A549 (cell line): ENCODE results near the gene C16orf54. TPM values are rescaled to one million over a fixed set of nuclear protein-coding genes. Genes with fewer than 3 reads are reported as not detected.
"Not testable (repeated sequence)": the region's sequence is repeated elsewhere in the genome, so short reads cannot be mapped to it uniquely, and the experiment has no call there.

ENCODE experiments used
- ATAC-seq, 2 experiments: fragments of 200-7000 bp in 1 of 2; fragments of >200 bp in 1 of 2; cut with Nextera tagmentation in 1 of 2; cut with Tn5 transposase in 1 of 2; 3 replicates each; pipeline versions ENCODE4 v1.8.0 to v1.9.1; 2018 to 2020; ENCODE audit warnings: mild to moderate bottlenecking in 1 of 2, moderate library complexity in 1 of 2
- CTCF ChIA-PET: fragments of 300-600 bp; sonication (Branson Sonifier 250); formaldehyde crosslinking; extraction: SDS; loops from one replicate; lab custom pipeline; 2021; ENCODE audit warnings: antibody characterized with exemption, inconsistent platforms; lab: Yijun Ruan, JAX
- POLR2A ChIA-PET: fragments of 350-600 bp; formaldehyde crosslinking; extraction: SDS; loops from one replicate; lab custom pipeline; 2021; ENCODE audit warnings: antibody characterized with exemption, inconsistent platforms; lab: Yijun Ruan, JAX
- DNase-seq, 2 experiments: peaks; one replicate each; pipeline versions ENCODE4 v3.0.0 to v3.0.0-alpha.2; 2011 to 2016; ENCODE audit warnings: low read depth in 1 of 2, low spot score in 1 of 2
- FAIRE-seq: peaks from 2 replicates; lab custom pipeline; 2011; peaks lifted over from hg19 to GRCh38; lab: Jason Lieb, UNC
- H3K27ac ChIP-seq, 2 experiments: fragments of >200 bp; sonication (Bioruptor Twin); formaldehyde crosslinking; 3 replicates each; pipeline ENCODE4 v1.5.1; 2016 to 2017
- H3K4me1 ChIP-seq: fragments of >200 bp; sonication (Bioruptor Twin); formaldehyde crosslinking; 3 replicates; pipeline ENCODE4 v1.6.1; 2016
- H3K4me2 ChIP-seq: fragments of >200 bp; sonication (Bioruptor Twin); formaldehyde crosslinking; 3 replicates; pipeline ENCODE4 v1.6.1; 2016
- H3K4me3 ChIP-seq: fragments of >200 bp; sonication (Bioruptor Twin); formaldehyde crosslinking; 3 replicates; pipeline ENCODE4 v1.5.1; 2016
- H3K9me3 ChIP-seq: fragments of >200 bp; sonication (Bioruptor Twin); formaldehyde crosslinking; 3 replicates; pipeline ENCODE4 v1.6.1; 2016
- CBX8 ChIP-seq: fragments of 200-600 bp; sonication (generic); IDR thresholded peaks from 2 replicates; pipeline ENCODE4 v1.6.1; 2016
- EHF ChIP-seq: fragments of 250-450 bp; sonication (Bioruptor Pico); IDR thresholded peaks from 2 replicates; pipeline ENCODE4 v1.5.0; 2020; ENCODE audit warnings: mild to moderate bottlenecking
- EP300 ChIP-seq, 2 experiments: fragments of >200 bp; sonication (Bioruptor Twin); formaldehyde crosslinking; IDR thresholded peaks; 2 replicates in 1 of 2; 3 replicates in 1 of 2; pipeline ENCODE4 v1.6.1; 2016 to 2017
- ESRRA ChIP-seq: fragments of 150-350 bp; IDR thresholded peaks from 2 replicates; pipeline ENCODE4 v1.6.1; 2014; ENCODE audit warnings: mild to moderate bottlenecking, low read length, borderline replicate concordance
- FOXS1 ChIP-seq: fragments of 250-450 bp; sonication (Bioruptor Pico); IDR thresholded peaks from 2 replicates; pipeline ENCODE4 v1.5.0; 2020; ENCODE audit warnings: mild to moderate bottlenecking, moderate library complexity
- KDM1A ChIP-seq: fragments of 200-600 bp; sonication (generic); IDR thresholded peaks from 2 replicates; pipeline ENCODE4 v1.6.1; 2016; ENCODE audit warnings: low read depth, mild to moderate bottlenecking
- MAFK ChIP-seq: fragments of 450-650 bp; IDR thresholded peaks from 2 replicates; pipeline ENCODE4 v1.6.1; 2014; ENCODE audit not compliant: partially characterized antibody
- MYC ChIP-seq: IDR thresholded peaks from 2 replicates; pipeline ENCODE4 v1.6.1; 2012; ENCODE audit warnings: mild to moderate bottlenecking, inconsistent platforms, low read length, improper control_type of control experiment, borderline replicate concordance
- NFE2L2 ChIP-seq: fragments of 150-350 bp; conservative IDR thresholded peaks from 2 replicates; pipeline ENCODE4 v1.6.1; 2014; ENCODE audit warnings: low read length
- PHF8 ChIP-seq: fragments of 200-600 bp; sonication (generic); IDR thresholded peaks from 2 replicates; pipeline ENCODE4 v1.6.1; 2016; ENCODE audit warnings: low read depth, mild to moderate bottlenecking, antibody characterized with exemption, moderate library complexity, borderline replicate concordance
- POLR2A ChIP-seq: IDR thresholded peaks from 2 replicates; pipeline ENCODE4 v1.6.1; 2012; ENCODE audit warnings: mild to moderate bottlenecking, low read length
- RFX5 ChIP-seq: fragments of 450-650 bp; IDR thresholded peaks from 2 replicates; pipeline ENCODE4 v1.7.1; 2014; ENCODE audit warnings: antibody characterized with exemption, mild to moderate bottlenecking, moderate library complexity
- TFCP2L1 ChIP-seq: fragments of 250-450 bp; sonication (Bioruptor Pico); IDR thresholded peaks from 2 replicates; pipeline ENCODE4 v1.5.0; 2021; ENCODE audit warnings: mild to moderate bottlenecking
- ZC3H11A ChIP-seq: fragments of 450-650 bp; IDR thresholded peaks from 2 replicates; pipeline ENCODE4 v1.6.1; 2014; ENCODE audit warnings: antibody characterized with exemption, mild to moderate bottlenecking
- WGBS: methylation state at CpG from one replicate; pipeline ENCODE4 v1.1.6; 2017; ENCODE audit errors: missing lambda C conversion rate; 5-methylcytosine and 5-hydroxymethylcytosine counted together
- polyA plus RNA-seq, 4 experiments: library from polyadenylated mRNA; depleted of rRNA in 3 of 4; stranded (reverse); fragments of >200 nt; fragmentation: RNase III in 1 of 4; extraction: RNeasy Plus Mini Kit Qiagen cat#74134 plus additional on column Dnase treatment in 1 of 4; gene quantifications; 2 replicates in 3 of 4; 3 replicates in 1 of 4; pipeline ENCODE4 v1.2.3, GENCODE V29; 2011 to 2017
- TF ChIP-seq, protein P1 (sequence below): fragments of 250-450 bp; sonication (Bioruptor Pico); IDR thresholded peaks from 2 replicates; pipeline ENCODE4 v1.5.0; 2020; ENCODE audit warnings: low read depth, mild to moderate bottlenecking, moderate library complexity
- TF ChIP-seq, protein P2 (sequence below): fragments of 200-600 bp; sonication (generic); IDR thresholded peaks from 2 replicates; pipeline ENCODE4 v1.6.1; 2016; ENCODE audit warnings: antibody characterized with exemption, mild to moderate bottlenecking, moderate library complexity
- TF ChIP-seq, protein P3 (sequence below): fragments of 450-650 bp; IDR thresholded peaks from 2 replicates; pipeline ENCODE4 v1.6.1; 2014; ENCODE audit warnings: antibody characterized with exemption

Gene C16orf54
- polyA plus RNA-seq, 2 of the 4 experiments (the other 2 are of a cell fraction) = not detected

DNA sequence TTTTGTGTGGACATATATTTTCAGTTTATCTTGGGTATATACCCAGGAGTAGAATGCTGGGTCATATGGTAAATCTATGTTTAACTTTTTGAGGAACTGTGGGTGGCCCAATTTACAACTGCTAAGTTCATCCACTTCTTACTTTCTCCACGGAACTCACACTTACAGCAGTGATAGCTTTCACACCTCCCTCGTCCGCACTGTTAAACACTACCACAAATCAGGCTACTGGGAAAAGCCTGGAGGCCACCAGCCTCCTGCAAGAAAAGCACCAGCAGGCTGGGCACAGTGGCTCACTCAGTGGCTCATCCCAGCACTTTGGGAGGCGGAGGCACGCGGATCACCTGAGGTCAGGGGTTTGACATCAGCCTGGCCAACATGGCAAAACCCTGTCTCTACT lies 17.5 kb upstream of the C16orf54 start:
- CTCF ChIA-PET = no interaction called here
- Histone ChIP-seq H3K27ac (no peak overlapping the region), H3K4me3 (no peak overlapping the region), H3K4me1 (no peaks in the 10 kb centered on the region; the same call in 2 of the 3 replicates), H3K4me2 (no peak overlapping the region), H3K9me3 (no peaks in the 10 kb centered on the region)
- DNase-seq (no peak), FAIRE-seq (no peak), ATAC-seq (no peak)
- WGBS = 95% methylated on average over 6 of the region's 6 CpGs
- POLR2A ChIA-PET = no interaction called here
- TF ChIP-seq EP300 (IDR thresholded peaks at IDR 0.05) (no peak), TFCP2L1 (no peak), MAFK (no peak), PHF8 (no peak)
- TF ChIP-seq, protein P1, sequence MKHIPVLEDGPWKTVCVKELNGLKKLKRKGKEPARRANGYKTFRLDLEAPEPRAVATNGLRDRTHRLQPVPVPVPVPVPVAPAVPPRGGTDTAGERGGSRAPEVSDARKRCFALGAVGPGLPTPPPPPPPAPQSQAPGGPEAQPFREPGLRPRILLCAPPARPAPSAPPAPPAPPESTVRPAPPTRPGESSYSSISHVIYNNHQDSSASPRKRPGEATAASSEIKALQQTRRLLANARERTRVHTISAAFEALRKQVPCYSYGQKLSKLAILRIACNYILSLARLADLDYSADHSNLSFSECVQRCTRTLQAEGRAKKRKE (CRISPR knock-in tag) = no peak

DNA sequence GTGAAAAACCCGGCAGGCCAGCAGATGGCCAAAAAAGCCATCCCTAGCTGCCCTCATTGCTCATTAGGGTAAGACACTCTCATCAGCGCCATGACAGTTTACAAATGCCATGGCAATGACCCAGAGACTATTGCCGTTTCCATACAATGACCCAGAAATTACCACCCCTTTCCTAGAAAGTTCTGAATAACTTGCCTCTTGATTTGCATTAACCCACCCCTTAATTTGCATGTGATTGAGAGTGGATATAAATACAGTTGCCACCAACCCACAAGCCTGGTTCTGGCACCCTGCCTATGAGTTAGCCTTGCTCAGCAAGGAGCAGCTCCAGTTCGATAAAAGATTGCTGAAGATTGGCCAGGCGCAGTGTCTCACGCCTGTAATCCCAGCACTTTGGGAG lies 16.1 kb upstream of the C16orf54 start:
- POLR2A ChIA-PET = no interaction called here
- CTCF ChIA-PET = no interaction called here
- FAIRE-seq (no peak), DNase-seq (no peak), ATAC-seq (no peak)
- H3K4me2 ChIP-seq = no peak overlapping the region
- no peak overlapping the region for H3K4me3 ChIP-seq
- WGBS = 80% methylated on average over 5 of the region's 6 CpGs
- peaks cover 5% of the 10 kb centered on the region; the same call in 1 of the 3 replicates for H3K4me1 ChIP-seq
- no peaks in the 10 kb centered on the region for H3K9me3 ChIP-seq
- TF ChIP-seq ESRRA = no peak
- no peak for TF ChIP-seq NFE2L2
- no peak for TF ChIP-seq ZC3H11A
- TF ChIP-seq, protein P2, sequence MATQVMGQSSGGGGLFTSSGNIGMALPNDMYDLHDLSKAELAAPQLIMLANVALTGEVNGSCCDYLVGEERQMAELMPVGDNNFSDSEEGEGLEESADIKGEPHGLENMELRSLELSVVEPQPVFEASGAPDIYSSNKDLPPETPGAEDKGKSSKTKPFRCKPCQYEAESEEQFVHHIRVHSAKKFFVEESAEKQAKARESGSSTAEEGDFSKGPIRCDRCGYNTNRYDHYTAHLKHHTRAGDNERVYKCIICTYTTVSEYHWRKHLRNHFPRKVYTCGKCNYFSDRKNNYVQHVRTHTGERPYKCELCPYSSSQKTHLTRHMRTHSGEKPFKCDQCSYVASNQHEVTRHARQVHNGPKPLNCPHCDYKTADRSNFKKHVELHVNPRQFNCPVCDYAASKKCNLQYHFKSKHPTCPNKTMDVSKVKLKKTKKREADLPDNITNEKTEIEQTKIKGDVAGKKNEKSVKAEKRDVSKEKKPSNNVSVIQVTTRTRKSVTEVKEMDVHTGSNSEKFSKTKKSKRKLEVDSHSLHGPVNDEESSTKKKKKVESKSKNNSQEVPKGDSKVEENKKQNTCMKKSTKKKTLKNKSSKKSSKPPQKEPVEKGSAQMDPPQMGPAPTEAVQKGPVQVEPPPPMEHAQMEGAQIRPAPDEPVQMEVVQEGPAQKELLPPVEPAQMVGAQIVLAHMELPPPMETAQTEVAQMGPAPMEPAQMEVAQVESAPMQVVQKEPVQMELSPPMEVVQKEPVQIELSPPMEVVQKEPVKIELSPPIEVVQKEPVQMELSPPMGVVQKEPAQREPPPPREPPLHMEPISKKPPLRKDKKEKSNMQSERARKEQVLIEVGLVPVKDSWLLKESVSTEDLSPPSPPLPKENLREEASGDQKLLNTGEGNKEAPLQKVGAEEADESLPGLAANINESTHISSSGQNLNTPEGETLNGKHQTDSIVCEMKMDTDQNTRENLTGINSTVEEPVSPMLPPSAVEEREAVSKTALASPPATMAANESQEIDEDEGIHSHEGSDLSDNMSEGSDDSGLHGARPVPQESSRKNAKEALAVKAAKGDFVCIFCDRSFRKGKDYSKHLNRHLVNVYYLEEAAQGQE = no peak
- no peak for TF ChIP-seq POLR2A
- no peak for TF ChIP-seq EHF (CRISPR knock-in tag)
- no peak for TF ChIP-seq CBX8
- TF ChIP-seq RFX5 = no peak
- no peak for TF ChIP-seq MYC
- H3K27ac ChIP-seq = no peak overlapping the region

DNA sequence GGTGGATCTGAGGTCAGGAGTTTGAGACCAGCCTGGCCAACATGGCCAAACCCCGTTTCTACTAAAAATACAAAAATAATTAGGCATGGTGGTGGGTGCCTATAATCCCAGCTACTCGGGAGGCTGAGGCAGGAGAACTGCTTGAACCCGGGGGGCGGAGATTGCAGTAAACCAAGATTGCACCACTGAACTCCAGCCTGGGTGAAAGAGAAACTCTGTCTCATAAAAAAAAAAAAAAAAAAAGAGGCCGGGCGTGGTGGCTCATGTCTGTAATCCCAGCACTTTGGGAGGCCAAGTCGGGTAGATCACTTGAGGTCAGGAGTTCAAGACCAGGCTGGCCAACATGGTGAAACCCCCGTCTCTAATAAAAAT lies 15.5 kb upstream of the C16orf54 start:
- H3K27ac ChIP-seq, H3K4me3 ChIP-seq, FAIRE-seq, H3K4me2 ChIP-seq, POLR2A ChIA-PET, DNase-seq, H3K4me1 ChIP-seq, ATAC-seq, H3K9me3 ChIP-seq: not testable (repeated sequence)
- CTCF ChIA-PET = interaction anchor here (0.6 to 0.9 kb wide), 2 partner anchors 8 to 1629 kb away, joined by 3 read pairs; no protein-coding TSS in a partner anchor
- WGBS = 58% methylated on average over 8 of the region's 8 CpGs

DNA sequence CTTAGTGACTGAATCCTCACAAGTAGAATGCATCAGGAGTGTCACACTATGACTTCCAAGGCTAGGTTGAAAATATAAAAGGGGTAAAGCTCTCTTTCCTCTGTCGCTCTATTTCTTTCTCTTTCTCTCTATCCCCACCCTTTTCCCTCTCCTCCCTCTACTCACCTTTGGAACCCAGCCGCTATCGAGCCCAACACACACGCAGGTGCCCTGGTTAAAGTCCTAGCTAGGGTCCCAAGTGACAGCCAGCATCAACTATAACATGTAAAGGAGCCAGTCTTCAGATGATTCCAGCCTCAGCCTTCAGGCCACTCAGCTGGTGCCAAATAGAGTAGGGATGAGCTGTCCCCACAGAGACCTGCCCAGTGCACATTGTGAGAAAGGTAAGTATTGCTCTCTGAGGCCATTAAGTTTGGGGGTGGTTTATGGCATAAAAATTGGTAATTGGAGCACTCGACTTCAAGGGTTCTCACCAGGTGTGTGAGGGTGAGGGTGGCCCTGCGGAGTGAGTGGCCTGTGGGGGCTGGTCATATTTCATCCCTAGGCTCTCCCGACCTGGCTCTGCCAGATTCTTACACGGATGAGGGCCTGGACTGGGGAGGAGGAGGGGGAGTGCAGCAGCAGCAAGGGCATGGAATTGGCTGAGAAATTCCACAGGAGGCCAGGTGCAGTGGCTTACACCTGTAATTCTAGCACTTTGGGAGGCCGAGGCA lies 14.9 kb upstream of the C16orf54 start:
- H3K4me3 ChIP-seq = no peak overlapping the region
- DNase-seq (no peak), FAIRE-seq (no peak), ATAC-seq (no peak)
- 82% methylated on average over 9 of the region's 9 CpGs for WGBS
- ChIA-PET POLR2A (no interaction called here), CTCF (interaction anchor here (0.6 to 0.9 kb wide), 2 partner anchors 9 to 1628 kb away, joined by 3 read pairs; no protein-coding TSS in a partner anchor)
- H3K4me2 ChIP-seq = no peak overlapping the region
- H3K9me3 ChIP-seq = no peaks in the 10 kb centered on the region
- TF ChIP-seq FOXS1 (no peak), MYC (no peak), KDM1A (no peak), EP300 (IDR thresholded peaks at IDR 0.05) (no peak), RFX5 (no peak)
- TF ChIP-seq, protein P3, sequence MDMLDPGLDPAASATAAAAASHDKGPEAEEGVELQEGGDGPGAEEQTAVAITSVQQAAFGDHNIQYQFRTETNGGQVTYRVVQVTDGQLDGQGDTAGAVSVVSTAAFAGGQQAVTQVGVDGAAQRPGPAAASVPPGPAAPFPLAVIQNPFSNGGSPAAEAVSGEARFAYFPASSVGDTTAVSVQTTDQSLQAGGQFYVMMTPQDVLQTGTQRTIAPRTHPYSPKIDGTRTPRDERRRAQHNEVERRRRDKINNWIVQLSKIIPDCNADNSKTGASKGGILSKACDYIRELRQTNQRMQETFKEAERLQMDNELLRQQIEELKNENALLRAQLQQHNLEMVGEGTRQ = no peak
- H3K27ac ChIP-seq = no peak overlapping the region
- peaks cover 5% of the 10 kb centered on the region; the same call in 1 of the 3 replicates for H3K4me1 ChIP-seq
